Stimulated activated effector memory CD8-positive, alpha-beta T cell treated with anti-CD3 and anti-CD28 coated beads, Interleukin-12 subunit alpha, Interleukin-12 subunit beta, amount 100 ng/mL, for 72 hours (primary cell): ENCODE data around the gene PGAP3.
A peak's percentile ranks its signal among the peaks of the same experiment; 100 is the strongest.

Experiments used
- ATAC-seq: fragments of 150-1000 bp; cut with Tn5 transposase; 2 replicates; pipeline ENCODE4 v1.10.0; 2021
- DNase-seq, 2 donors: peaks; one replicate each; pipeline ENCODE4 v3.0.0; 2021 to 2022; ENCODE audit warnings: low spot score in 2 of 2
- H3K27ac Mint-ChIP-seq: one replicate; pipeline ENCODE4 v1.8.0; 2022; ENCODE audit warnings: mild to moderate bottlenecking, mixed read lengths
- H3K36me3 Mint-ChIP-seq: one replicate; pipeline ENCODE4 v1.8.0; 2022; ENCODE audit warnings: mild to moderate bottlenecking, mixed read lengths
- H3K4me1 Mint-ChIP-seq: one replicate; pipeline ENCODE4 v1.8.0; 2022; ENCODE audit warnings: mixed read lengths
- H3K4me3 Mint-ChIP-seq: one replicate; pipeline ENCODE4 v1.8.0; 2022; ENCODE audit warnings: mild to moderate bottlenecking, mixed read lengths
- H3K9me3 Mint-ChIP-seq: one replicate; pipeline ENCODE4 v1.8.0; 2022; ENCODE audit warnings: mixed read lengths

PGAP3 gene

DNA sequence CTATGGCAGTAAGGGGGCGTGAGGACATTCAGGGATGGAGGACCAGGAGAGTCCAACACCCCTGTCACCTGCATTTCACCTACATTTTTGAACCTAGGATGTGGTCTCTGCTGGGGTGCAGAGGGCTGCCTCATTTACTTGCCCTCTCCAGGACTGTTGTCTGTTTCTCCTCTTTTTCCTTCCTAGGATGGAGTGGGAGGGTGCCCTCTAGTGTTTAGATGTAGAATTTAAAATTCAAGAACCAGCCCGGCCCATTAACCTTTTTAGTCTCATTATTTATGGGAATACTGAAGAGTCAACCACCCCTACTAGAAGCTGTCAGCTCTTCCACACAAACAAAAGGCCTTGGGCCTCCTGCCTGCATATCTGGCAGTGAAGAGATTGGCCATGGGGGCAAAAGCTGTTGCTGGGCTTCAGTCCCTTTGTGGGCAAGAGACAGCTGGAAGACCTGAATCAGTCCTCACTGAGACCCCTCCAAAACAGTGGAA is 53.4 kb downstream of the PGAP3 start:
- peaks cover 31% of the 10 kb centered on the region for H3K4me1 Mint-ChIP-seq
- no peaks in the 10 kb centered on the region for H3K9me3 Mint-ChIP-seq
- ATAC-seq, result no peak
- DNase-seq, result peak in 1 of 2 donors; percentile 64
- no peak overlapping the region for H3K27ac Mint-ChIP-seq
- H3K4me3 Mint-ChIP-seq, result no peak overlapping the region
- H3K36me3 Mint-ChIP-seq, result peaks cover 9% of the 10 kb centered on the region

DNA sequence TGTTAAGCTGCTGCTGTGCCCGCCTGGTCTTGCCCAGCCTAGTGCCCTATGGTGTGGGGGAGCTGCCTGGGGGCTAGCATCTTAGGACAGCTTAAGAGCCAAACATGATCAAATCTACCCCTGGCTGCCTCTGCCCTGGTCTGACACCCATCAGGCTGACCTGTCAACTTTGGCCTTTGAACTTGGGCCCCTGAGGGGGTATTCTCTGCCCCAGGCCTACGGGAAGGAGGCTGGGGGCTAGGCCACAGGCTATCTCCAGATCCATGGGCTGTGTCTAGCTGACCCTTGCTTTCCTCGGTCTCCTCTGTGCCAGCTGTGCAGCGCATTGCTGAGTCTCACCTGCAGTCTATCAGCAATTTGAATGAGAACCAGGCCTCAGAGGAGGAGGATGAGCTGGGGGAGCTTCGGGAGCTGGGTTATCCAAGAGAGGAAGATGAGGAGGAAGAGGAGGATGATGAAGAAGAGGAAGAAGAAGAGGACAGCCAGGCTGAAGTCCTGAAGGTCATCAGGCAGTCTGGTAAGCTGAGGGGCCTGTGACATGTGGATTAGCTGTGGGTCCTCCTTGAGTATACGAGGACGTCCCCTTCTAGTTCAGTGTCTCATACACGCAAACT is 54.2 kb downstream of the PGAP3 start:
- no peak overlapping the region for H3K27ac Mint-ChIP-seq
- peaks cover 9% of the 10 kb centered on the region for H3K36me3 Mint-ChIP-seq
- no peak overlapping the region for H3K4me3 Mint-ChIP-seq
- no peak for ATAC-seq
- H3K9me3 Mint-ChIP-seq, result no peaks in the 10 kb centered on the region
- H3K4me1 Mint-ChIP-seq, result peaks cover 23% of the 10 kb centered on the region
- DNase-seq, result no peak

DNA sequence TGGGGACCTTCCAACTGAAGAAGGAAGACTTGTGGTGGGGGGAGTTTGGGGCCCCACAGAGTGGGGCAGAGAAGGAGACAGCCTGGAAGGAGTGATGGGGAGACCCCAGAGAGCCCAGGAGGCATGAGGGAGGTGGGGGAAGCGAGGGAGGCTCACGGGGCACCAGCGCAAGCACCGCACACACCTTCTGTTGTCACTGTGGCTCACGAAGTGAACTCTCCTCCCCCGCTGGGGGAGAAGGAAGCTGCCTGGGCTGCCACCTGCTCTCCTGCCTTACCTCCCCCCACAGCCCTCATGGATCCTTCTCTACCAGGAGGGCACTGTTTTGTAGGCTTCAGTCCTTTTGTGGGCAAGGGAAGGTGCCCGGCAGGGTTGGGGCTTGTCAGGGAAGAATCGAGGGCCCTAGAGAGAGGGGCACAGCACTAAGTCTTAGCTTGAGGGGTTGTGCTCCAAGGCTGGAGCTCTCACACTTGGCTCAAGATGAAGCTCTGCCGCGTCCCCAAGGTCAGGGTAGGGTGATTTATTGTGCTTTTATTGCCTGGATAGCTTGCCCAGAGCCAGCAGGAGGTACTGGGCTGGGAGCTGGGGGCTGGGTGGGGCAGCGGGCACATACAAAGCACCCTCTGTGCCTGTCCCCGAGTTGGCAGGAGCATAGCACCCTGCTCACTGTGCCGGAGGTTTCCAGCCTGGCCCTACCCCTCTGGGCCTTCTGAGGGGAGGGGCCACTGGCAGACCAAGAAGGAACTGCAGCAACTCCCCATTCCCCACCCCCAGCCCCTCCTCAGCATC is 55.5 kb downstream of the PGAP3 start:
- H3K4me1 Mint-ChIP-seq, result peaks cover 10% of the 10 kb centered on the region
- H3K36me3 Mint-ChIP-seq, result peaks cover 1% of the 10 kb centered on the region
- H3K9me3 Mint-ChIP-seq, result no peaks in the 10 kb centered on the region
- DNase-seq (no peak), ATAC-seq (no peak)
- H3K4me3 Mint-ChIP-seq, result no peak overlapping the region
- peak overlapping the region; percentile 50 for H3K27ac Mint-ChIP-seq

DNA sequence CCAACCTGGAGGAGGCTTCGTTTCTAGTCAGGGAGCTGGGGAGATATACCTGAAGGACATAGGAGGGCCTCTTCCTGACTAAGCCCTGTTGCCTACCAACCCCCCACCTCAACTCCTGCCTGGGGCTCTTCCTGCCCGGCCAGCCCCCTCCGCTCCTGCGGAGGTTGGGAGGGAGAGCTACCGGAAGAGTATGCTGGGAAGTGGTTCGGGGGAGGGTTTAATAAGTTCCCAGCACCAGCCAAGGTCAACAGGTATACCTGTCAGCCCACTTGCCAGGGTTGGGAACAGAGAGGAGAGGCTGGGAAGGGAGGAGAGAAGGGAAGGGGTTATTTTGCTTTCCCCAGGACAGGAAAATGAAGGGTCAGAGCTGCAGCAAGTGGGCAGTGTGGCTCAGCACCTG is 56.5 kb downstream of the PGAP3 start:
- ATAC-seq, result no peak
- DNase-seq, result no peak
- no peak overlapping the region for H3K4me3 Mint-ChIP-seq
- H3K27ac Mint-ChIP-seq, result peak overlapping the region; percentile 50
- H3K4me1 Mint-ChIP-seq, result peaks cover 9% of the 10 kb centered on the region
- H3K9me3 Mint-ChIP-seq, result no peaks in the 10 kb centered on the region
- H3K36me3 Mint-ChIP-seq, result no peaks in the 10 kb centered on the region

DNA sequence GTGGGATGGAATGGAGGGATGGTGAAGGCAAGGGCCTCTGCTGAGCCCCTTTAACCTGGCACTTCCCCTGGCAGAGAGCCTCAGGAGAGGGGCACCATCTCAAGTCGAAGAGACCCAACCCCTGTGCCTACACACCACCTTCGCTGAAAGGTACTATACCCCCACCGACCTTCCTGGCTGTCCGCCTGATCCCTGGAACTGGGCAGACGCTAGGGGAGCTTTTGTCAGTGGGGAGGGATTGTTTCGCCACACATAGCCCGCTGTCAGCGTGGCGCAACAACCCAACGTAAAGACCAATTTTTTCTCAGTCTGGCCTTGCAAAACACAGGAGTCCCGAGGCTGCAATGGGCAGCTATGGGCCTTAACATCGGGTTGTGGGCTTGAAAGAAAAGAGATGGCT is 58.0 kb downstream of the PGAP3 start:
- ATAC-seq (no peak), DNase-seq (no peak)
- Mint-ChIP-seq H3K36me3 (peaks cover 6% of the 10 kb centered on the region), H3K27ac (no peak overlapping the region), H3K4me3 (no peak overlapping the region), H3K9me3 (no peaks in the 10 kb centered on the region), H3K4me1 (peaks cover 9% of the 10 kb centered on the region)

DNA sequence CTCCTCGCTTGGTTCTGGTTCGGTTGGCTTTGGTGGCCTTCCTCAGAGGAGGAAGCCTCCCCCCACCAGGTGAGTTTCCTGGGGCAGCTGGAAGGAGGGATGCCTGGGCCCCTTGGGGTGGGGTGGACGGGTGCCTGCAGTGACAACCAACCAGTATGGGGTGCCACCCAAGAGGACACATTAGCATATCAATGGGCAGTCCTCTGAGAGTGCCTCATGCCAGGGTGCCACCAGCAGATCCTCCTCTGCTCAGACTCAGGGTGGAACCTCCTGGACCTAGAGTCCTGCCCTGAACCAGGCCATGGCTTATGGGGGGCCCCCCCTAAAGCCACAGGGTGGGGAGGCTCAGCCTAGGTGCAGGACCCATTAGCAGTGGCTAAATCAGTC is 58.4 kb downstream of the PGAP3 start:
- peaks cover 9% of the 10 kb centered on the region for H3K4me1 Mint-ChIP-seq
- no peak overlapping the region for H3K27ac Mint-ChIP-seq
- no peak overlapping the region for H3K4me3 Mint-ChIP-seq
- ATAC-seq (no peak), DNase-seq (no peak)
- H3K36me3 Mint-ChIP-seq, result peaks cover 10% of the 10 kb centered on the region
- H3K9me3 Mint-ChIP-seq, result no peaks in the 10 kb centered on the region

DNA sequence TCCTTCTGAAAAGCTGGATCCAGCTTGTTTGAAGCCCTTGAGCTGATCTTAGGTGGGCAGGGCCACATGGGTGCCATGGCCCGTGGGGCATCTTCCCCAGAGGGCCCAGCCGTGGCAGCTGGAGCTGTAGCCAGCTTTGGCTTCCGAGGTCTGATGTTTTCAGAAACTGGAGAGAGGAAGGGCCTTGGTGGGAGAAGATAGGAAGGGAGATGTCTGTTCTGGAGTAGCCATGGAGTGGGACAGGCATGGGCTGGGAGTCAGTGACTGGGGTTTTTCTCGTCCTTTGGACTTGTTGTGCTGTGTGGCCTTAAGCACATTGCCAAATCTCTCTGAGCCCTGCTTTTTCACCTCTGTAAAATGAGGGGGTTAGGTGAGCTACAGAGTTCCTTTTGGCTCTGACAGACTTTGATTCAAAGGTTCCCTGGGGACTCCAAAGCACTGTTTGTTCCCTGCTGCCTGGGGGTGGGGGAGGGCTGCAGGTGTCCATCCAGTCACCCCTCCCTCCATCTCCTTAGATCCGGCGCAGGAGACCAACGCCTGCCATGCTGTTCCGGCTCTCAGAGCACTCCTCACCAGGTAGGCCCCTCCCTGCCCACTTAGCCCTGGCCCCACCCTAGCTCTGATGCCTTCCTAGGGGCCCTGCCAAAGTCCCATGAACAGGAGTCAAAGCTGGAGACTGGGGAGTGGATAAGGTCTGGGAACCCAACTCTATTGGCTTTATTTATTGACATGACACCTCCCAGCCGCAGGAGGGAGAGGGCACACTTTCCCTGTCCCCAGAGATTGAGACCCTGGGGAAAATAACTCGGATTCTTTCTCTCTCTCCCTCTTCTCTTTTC is 59.0 kb downstream of the PGAP3 start:
- no peak overlapping the region for H3K4me3 Mint-ChIP-seq
- H3K27ac Mint-ChIP-seq, result no peak overlapping the region
- H3K36me3 Mint-ChIP-seq, result peaks cover 10% of the 10 kb centered on the region
- no peak for ATAC-seq
- no peak for DNase-seq
- no peaks in the 10 kb centered on the region for H3K9me3 Mint-ChIP-seq
- H3K4me1 Mint-ChIP-seq, result peaks cover 9% of the 10 kb centered on the region

DNA sequence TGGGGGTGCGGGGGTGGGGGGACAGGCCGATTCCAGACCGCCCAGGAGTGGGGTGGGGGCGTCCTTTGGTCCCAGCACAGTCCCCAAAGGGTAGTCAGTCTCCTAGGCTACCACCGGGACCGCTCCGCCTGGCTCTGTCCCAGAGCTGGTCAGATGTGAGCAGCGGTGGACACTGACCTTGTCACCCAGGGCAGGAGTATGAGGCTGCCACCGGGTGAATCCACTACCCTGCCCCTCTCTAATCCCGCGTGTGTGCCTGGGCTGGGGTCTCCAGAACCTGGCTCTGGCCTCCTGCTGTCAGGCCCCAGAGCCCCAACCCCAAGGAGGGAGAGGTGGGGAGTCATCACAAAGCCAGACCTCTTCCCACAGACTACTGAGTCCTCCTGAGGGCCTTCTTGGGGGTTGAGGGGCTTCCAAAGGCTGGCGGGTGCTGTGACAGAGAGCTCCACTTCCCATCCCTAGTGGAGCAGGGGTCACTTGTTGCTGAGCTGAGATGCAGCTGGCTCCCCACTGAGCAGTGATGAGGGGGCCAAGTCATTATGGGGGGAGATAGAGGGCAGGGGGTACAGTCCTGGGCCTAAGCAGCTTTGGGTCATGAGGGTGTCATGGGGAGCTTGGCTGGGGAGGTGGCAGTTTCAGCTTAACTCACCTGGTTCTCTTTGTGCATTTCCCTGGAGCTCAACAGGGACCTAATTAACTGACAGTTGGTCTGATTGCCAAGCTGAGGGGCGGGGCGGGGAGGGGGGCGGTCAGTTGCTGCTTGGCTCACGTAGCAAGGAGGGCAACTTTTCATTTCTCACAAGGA is 59.9 kb downstream of the PGAP3 start:
- Mint-ChIP-seq H3K4me1 (peaks cover 17% of the 10 kb centered on the region), H3K27ac (no peak overlapping the region), H3K36me3 (peaks cover 10% of the 10 kb centered on the region), H3K9me3 (no peaks in the 10 kb centered on the region), H3K4me3 (no peak overlapping the region)
- no peak for ATAC-seq
- DNase-seq, result no peak

DNA sequence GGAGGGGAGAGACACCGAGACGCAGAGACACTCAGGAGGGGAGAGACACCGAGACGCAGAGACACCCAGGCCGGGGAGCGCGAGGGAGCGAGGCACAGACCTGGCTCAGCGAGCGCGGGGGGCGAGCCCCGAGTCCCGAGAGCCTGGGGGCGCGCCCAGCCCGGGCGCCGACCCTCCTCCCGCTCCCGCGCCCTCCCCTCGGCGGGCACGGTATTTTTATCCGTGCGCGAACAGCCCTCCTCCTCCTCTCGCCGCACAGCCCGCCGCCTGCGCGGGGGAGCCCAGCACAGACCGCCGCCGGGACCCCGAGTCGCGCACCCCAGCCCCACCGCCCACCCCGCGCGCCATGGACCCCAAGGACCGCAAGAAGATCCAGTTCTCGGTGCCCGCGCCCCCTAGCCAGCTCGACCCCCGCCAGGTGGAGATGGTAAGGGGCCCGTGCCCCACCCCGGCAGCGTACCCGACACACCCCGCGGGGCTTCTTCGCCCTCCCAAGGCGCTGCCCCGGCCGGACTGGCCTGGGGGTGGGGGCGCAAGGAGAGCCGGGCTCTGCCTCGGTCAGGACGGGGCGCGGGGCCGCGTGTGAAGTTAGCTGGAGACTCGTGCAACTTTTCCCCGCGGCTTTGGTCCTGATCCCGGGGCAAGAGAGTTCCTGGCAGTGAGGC is 60.7 kb downstream of the PGAP3 start:
- no peaks in the 10 kb centered on the region for H3K9me3 Mint-ChIP-seq
- H3K27ac Mint-ChIP-seq, result no peak overlapping the region
- DNase-seq (no peak), ATAC-seq (no peak)
- H3K4me3 Mint-ChIP-seq, result peak overlapping the region; percentile 40
- H3K4me1 Mint-ChIP-seq, result peaks cover 24% of the 10 kb centered on the region
- H3K36me3 Mint-ChIP-seq, result peaks cover 10% of the 10 kb centered on the region

DNA sequence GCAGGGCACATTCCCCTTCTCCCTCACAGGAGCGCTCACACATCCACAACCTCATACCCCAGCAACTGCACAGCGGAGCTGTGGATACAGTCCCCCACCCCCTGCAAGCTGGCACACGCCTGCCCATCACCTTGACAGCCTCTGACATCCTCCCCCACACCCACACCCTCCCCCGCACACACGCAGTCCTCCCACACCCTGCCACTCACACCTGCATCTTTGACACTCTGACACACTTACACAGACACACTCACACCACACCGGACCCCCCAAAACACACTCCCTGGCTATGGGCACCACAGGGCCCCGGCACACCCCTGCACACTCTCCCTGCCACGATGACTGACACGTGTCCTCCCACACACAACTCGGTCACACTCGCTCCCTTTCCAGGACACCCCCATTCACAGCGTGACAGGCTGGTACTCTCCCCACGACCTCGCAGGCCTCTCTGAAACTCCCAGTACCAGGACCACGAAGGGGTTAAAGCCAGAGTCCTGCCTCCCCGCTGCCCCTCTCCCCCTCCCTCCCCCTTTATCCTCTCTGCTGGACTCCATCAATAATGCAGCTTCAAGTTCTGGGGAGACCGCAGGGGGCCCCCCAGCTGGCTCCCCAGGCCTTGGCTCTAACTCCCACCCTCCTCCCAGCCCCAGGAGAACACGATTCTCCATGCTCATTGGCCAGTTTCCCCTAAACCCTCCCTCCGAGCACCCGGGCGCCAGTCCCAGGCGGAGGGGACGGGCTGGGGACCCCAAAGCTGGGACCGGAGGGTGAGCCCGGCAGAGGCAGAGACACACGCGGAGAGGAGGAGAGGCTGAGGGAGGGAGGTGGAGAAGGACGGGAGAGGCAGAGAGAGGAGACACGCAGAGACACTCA is 61.4 kb downstream of the PGAP3 start, which contains the start of gene PPP1R1B:
PPP1R1B (plus strand) TSS at position 782 of the 876 bp plus-strand sequence. CDS start 441 bp downstream, outside the sequence.
- H3K9me3 Mint-ChIP-seq, result no peaks in the 10 kb centered on the region

DNA sequence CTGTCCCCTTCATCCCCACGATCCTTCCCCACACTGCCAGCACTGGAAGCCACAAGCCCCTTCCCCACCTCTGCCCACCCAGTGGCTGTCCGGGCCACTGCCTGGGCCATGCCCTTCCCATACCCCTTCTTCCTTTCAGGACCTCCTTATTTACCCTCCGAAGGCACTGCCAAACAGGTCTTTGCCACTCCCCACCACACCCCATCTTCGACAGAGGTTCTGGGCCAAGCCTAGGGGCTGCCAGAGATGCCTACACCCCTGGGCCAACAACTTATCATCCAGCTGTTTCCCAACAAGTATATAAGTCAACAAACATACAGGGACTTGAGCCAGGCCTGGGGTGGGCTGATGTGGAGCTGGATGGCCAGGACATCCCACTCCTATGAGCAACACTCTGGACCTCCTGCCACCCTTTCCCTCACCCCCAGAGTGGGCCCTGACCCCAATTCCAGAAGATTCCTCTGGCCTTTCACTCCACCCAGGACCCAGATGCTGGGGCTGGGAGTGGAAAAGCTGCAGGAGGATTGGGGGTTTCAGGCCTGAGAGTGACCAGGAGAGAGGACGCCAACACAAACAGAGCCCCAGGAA is 62.6 kb downstream of the PGAP3 start:
- Mint-ChIP-seq H3K4me3 (no peak overlapping the region), H3K4me1 (peaks cover 35% of the 10 kb centered on the region), H3K36me3 (peaks cover 10% of the 10 kb centered on the region), H3K9me3 (no peaks in the 10 kb centered on the region), H3K27ac (peak overlapping the region; percentile 27)
- DNase-seq, result no peak
- no peak for ATAC-seq

More for the DNA sequence above, 61.4 kb downstream of the PGAP3 start, which contains the start of gene PPP1R1B:
- H3K36me3 Mint-ChIP-seq, result peaks cover 10% of the 10 kb centered on the region
- DNase-seq (no peak), ATAC-seq (no peak)
- no peak within 1 kb of the TSS for H3K27ac Mint-ChIP-seq
- H3K4me3 Mint-ChIP-seq, result peak within 1 kb of the TSS; percentile 40
- peaks cover 32% of the 10 kb centered on the region for H3K4me1 Mint-ChIP-seq

DNA sequence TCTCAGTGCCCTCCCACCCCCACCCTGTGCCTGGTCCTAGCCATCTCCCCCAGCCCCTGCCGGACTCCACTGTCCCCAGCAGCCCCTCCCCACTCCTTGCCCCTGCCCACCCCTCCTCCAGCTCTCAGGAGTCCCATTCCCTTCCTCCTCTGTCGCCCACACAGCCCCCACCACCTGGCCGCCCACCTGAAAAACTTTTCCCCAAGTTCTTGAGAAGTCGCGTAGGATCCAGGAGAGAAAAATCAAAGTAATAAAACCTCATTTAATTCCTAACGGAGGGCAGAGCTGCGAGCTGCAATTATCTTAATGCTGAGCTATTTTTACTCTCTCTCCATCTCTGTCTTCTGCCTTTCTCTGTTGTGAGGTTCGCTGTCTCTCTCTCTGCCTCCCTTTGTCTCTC is 63.5 kb downstream of the PGAP3 start:
- H3K9me3 Mint-ChIP-seq, result no peaks in the 10 kb centered on the region

DNA sequence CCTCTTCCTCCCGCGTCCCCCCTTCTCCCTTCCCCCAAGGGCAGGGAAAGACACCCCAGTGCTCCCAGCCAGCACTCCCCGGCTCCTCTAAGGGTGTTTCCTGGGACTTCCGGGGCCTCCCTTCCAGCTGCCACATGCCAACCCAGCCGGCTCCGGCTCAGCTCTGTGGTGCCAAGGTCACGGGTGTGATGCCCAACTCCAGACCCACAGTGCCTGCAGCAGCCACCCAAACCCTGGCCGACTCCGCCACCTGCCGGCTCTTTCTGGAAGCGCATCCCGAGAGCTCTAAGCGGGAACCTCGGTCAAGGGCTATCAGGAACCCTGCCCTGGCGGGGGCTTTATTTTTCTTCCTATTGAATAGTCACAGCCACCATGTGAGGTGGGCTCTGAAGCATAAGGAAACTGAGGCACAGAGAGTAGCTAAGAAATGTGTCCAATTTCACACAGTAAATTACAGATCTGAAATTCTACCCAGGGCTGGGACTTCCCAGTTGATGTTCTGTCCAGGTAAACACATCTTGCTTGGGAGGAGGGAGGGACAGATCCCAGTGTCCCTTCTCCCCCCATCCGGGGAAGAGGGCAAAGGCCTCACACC is 64.4 kb downstream of the PGAP3 start:
- Mint-ChIP-seq H3K27ac (peak overlapping the region; percentile 82), H3K36me3 (peaks cover 10% of the 10 kb centered on the region), H3K9me3 (no peaks in the 10 kb centered on the region), H3K4me3 (peak overlapping the region; percentile 83), H3K4me1 (peaks cover 37% of the 10 kb centered on the region)
- peak; percentile 44 for ATAC-seq
- DNase-seq, result peak; percentile 93 to 98

More for the DNA sequence above, 63.5 kb downstream of the PGAP3 start:
- H3K4me1 Mint-ChIP-seq, result peaks cover 35% of the 10 kb centered on the region
- DNase-seq, result no peak
- no peak overlapping the region for H3K27ac Mint-ChIP-seq
- ATAC-seq, result no peak
- peaks cover 10% of the 10 kb centered on the region for H3K36me3 Mint-ChIP-seq
- no peak overlapping the region for H3K4me3 Mint-ChIP-seq
